Measurements from ENCODE around the gene CLEC4E.
"Not testable (repeated sequence)": the region's sequence is repeated elsewhere in the genome, so short reads cannot be mapped to it uniquely, and the experiment has no call there.

Gene CLEC4E

GRCh38 chr12:8508910-8509841 lies 31.5 kb downstream of the CLEC4E start:
- Histone ChIP-seq H3K4me3 (ENCODE audit: insufficient read length, low read depth) (peak overlapping the region; percentile 2), H3K27me3 (ENCODE audit: insufficient read depth, insufficient read length) (no peaks in the 10 kb centered on the region), H3K9ac (ENCODE audit: insufficient read length, low read depth) (peak overlapping the region; percentile 65), H3K36me3 (ENCODE audit: insufficient read depth, insufficient read length, low read length) (no peaks in the 10 kb centered on the region), H3K9me3 (ENCODE audit: insufficient read depth, low read length) (no peaks in the 10 kb centered on the region; the same call in 1 of the 2 replicates), H3K4me1 (ENCODE audit: insufficient read depth, insufficient read length) (peaks cover 19% of the 10 kb centered on the region)
- peak; percentile 90 for DNase-seq (ENCODE audit: low read depth, low spot score)
- no peak for TF ChIP-seq ZNF274 (IDR thresholded peaks at IDR 0.05; ENCODE audit: low read depth, low read length)
- TF ChIP-seq YY1 (IDR thresholded peaks at IDR 0.05; ENCODE audit: insufficient read depth, insufficient read length): no peak
- TF ChIP-seq SUZ12 (IDR thresholded peaks at IDR 0.05; ENCODE audit: extremely low read depth, insufficient read depth, insufficient read length): no peak

GRCh38 chr12:8508223-8508622 lies 32.5 kb downstream of the CLEC4E start:
- DNase-seq (ENCODE audit: low read depth, low spot score): no peak
- Histone ChIP-seq H3K9me3 (ENCODE audit: insufficient read depth, low read length) (no peaks in the 10 kb centered on the region; the same call in 1 of the 2 replicates), H3K4me3 (ENCODE audit: insufficient read length, low read depth) (no peak overlapping the region), H3K9ac (ENCODE audit: insufficient read length, low read depth) (peak overlapping the region; percentile 29), H3K27me3 (ENCODE audit: insufficient read depth, insufficient read length) (no peaks in the 10 kb centered on the region), H3K4me1 (ENCODE audit: insufficient read depth, insufficient read length) (peaks cover 19% of the 10 kb centered on the region), H3K36me3 (ENCODE audit: insufficient read depth, insufficient read length, low read length) (no peaks in the 10 kb centered on the region)
- TF ChIP-seq YY1 (IDR thresholded peaks at IDR 0.05; ENCODE audit: insufficient read depth, insufficient read length) (no peak), SUZ12 (IDR thresholded peaks at IDR 0.05; ENCODE audit: extremely low read depth, insufficient read depth, insufficient read length) (no peak), ZNF274 (IDR thresholded peaks at IDR 0.05; ENCODE audit: low read depth, low read length) (no peak)

- Histone ChIP-seq H3K9ac (ENCODE audit: insufficient read length, low read depth) (no peak overlapping the region), H3K27me3 (ENCODE audit: insufficient read depth, insufficient read length) (no peaks in the 10 kb centered on the region), H3K9me3 (ENCODE audit: insufficient read depth, low read length) (no peaks in the 10 kb centered on the region; the same call in 1 of the 2 replicates), H3K4me1 (ENCODE audit: insufficient read depth, insufficient read length) (peaks cover 19% of the 10 kb centered on the region), H3K36me3 (ENCODE audit: insufficient read depth, insufficient read length, low read length) (no peaks in the 10 kb centered on the region), H3K4me3 (ENCODE audit: insufficient read length, low read depth) (no peak overlapping the region)
- no peak for TF ChIP-seq YY1 (IDR thresholded peaks at IDR 0.05; ENCODE audit: insufficient read depth, insufficient read length)
- TF ChIP-seq ZNF274 (IDR thresholded peaks at IDR 0.05; ENCODE audit: low read depth, low read length): no peak
- TF ChIP-seq SUZ12 (IDR thresholded peaks at IDR 0.05; ENCODE audit: extremely low read depth, insufficient read depth, insufficient read length): no peak
- DNase-seq (ENCODE audit: low read depth, low spot score): no peak
Measured at GRCh38 chr12:8507596-8507995, 33.1 kb downstream of the CLEC4E start.

- Histone ChIP-seq H3K27me3 (ENCODE audit: insufficient read depth, insufficient read length) (no peaks in the 10 kb centered on the region), H3K4me3 (ENCODE audit: insufficient read length, low read depth) (no peak overlapping the region), H3K9ac (ENCODE audit: insufficient read length, low read depth) (no peak overlapping the region), H3K36me3 (ENCODE audit: insufficient read depth, insufficient read length, low read length) (no peaks in the 10 kb centered on the region), H3K4me1 (ENCODE audit: insufficient read depth, insufficient read length) (peaks cover 14% of the 10 kb centered on the region), H3K9me3 (ENCODE audit: insufficient read depth, low read length) (no peaks in the 10 kb centered on the region; the same call in 1 of the 2 replicates)
- no peak for TF ChIP-seq SUZ12 (IDR thresholded peaks at IDR 0.05; ENCODE audit: extremely low read depth, insufficient read depth, insufficient read length)
- no peak for TF ChIP-seq YY1 (IDR thresholded peaks at IDR 0.05; ENCODE audit: insufficient read depth, insufficient read length)
- TF ChIP-seq ZNF274 (IDR thresholded peaks at IDR 0.05; ENCODE audit: low read depth, low read length): no peak
- DNase-seq (ENCODE audit: low read depth, low spot score): no peak
Measured at GRCh38 chr12:8504351-8504750, 36.4 kb downstream of the CLEC4E start.

- TF ChIP-seq SUZ12 (IDR thresholded peaks at IDR 0.05; ENCODE audit: extremely low read depth, insufficient read depth, insufficient read length): no peak
- no peak for TF ChIP-seq ZNF274 (IDR thresholded peaks at IDR 0.05; ENCODE audit: low read depth, low read length)
- no peak for TF ChIP-seq YY1 (IDR thresholded peaks at IDR 0.05; ENCODE audit: insufficient read depth, insufficient read length)
- Histone ChIP-seq H3K27me3 (ENCODE audit: insufficient read depth, insufficient read length) (no peaks in the 10 kb centered on the region), H3K4me3 (ENCODE audit: insufficient read length, low read depth) (no peak overlapping the region), H3K9me3 (ENCODE audit: insufficient read depth, low read length) (no peaks in the 10 kb centered on the region; the same call in 1 of the 2 replicates), H3K9ac (ENCODE audit: insufficient read length, low read depth) (no peak overlapping the region), H3K36me3 (ENCODE audit: insufficient read depth, insufficient read length, low read length) (no peaks in the 10 kb centered on the region), H3K4me1 (ENCODE audit: insufficient read depth, insufficient read length) (no peaks in the 10 kb centered on the region)
- no peak for DNase-seq (ENCODE audit: low read depth, low spot score)
Measured at GRCh38 chr12:8501720-8502119, 39.0 kb downstream of the CLEC4E start.

GRCh38 chr12:8499616-8500015 lies 41.1 kb downstream of the CLEC4E start:
- Histone ChIP-seq H3K9ac (ENCODE audit: insufficient read length, low read depth) (no peak overlapping the region), H3K9me3 (ENCODE audit: insufficient read depth, low read length) (no peaks in the 10 kb centered on the region), H3K27me3 (ENCODE audit: insufficient read depth, insufficient read length) (no peaks in the 10 kb centered on the region), H3K36me3 (ENCODE audit: insufficient read depth, insufficient read length, low read length) (no peaks in the 10 kb centered on the region), H3K4me3 (ENCODE audit: insufficient read length, low read depth) (no peak overlapping the region), H3K4me1 (ENCODE audit: insufficient read depth, insufficient read length) (no peaks in the 10 kb centered on the region)
- no peak for TF ChIP-seq SUZ12 (IDR thresholded peaks at IDR 0.05; ENCODE audit: extremely low read depth, insufficient read depth, insufficient read length)
- TF ChIP-seq YY1 (IDR thresholded peaks at IDR 0.05; ENCODE audit: insufficient read depth, insufficient read length): no peak
- no peak for TF ChIP-seq ZNF274 (IDR thresholded peaks at IDR 0.05; ENCODE audit: low read depth, low read length)
- no peak for DNase-seq (ENCODE audit: low read depth, low spot score)

- H3K4me3 ChIP-seq (ENCODE audit: insufficient read length, low read depth); H3K9me3 ChIP-seq (ENCODE audit: insufficient read depth, low read length); H3K36me3 ChIP-seq (ENCODE audit: insufficient read depth, insufficient read length, low read length); H3K9ac ChIP-seq (ENCODE audit: insufficient read length, low read depth); H3K27me3 ChIP-seq (ENCODE audit: insufficient read depth, insufficient read length); H3K4me1 ChIP-seq (ENCODE audit: insufficient read depth, insufficient read length): not testable (repeated sequence)
- peak; percentile 57 for DNase-seq (ENCODE audit: low read depth, low spot score)
Measured at GRCh38 chr12:8496074-8496473, 44.6 kb downstream of the CLEC4E start.

- H3K9ac ChIP-seq (ENCODE audit: insufficient read length, low read depth): not testable (repeated sequence)
Measured at GRCh38 chr12:8495671-8496070, 45.0 kb downstream of the CLEC4E start.

More at GRCh38 chr12:8495671-8496070, 45.0 kb downstream of the CLEC4E start:
- not testable (repeated sequence) for H3K4me1 ChIP-seq (ENCODE audit: insufficient read depth, insufficient read length); H3K4me3 ChIP-seq (ENCODE audit: insufficient read length, low read depth); H3K27me3 ChIP-seq (ENCODE audit: insufficient read depth, insufficient read length); DNase-seq (ENCODE audit: low read depth, low spot score); H3K36me3 ChIP-seq (ENCODE audit: insufficient read depth, insufficient read length, low read length); H3K9me3 ChIP-seq (ENCODE audit: insufficient read depth, low read length)

Measured in NT2/D1 (cell line).